MCF 10A (cell line): Measurements from ENCODE around the gene PSPN. TPM values are rescaled to one million over a fixed set of nuclear protein-coding genes. Genes with fewer than 3 reads are reported as not detected.
A peak's percentile ranks its signal among the peaks of the same experiment; 100 is the strongest.

Source experiments
- BruUV-seq: library from RNA; stranded (reverse); fragments of 400-500 nt; replicated peaks from 2 replicates; lab custom pipeline; 2021; lab: Mats Ljungman, UMichigan
- CTCF ChIA-PET: fragments of 300-600 bp; sonication (Branson Sonifier 250); formaldehyde crosslinking; extraction: SDS; loops from one replicate; lab custom pipeline; 2021; ENCODE audit warnings: antibody characterized with exemption, inconsistent platforms; lab: Yijun Ruan, JAX
- POLR2A ChIA-PET: fragments of 300-600, 350-650 bp; sonication (Branson Sonifier 250); formaldehyde crosslinking; extraction: SDS; loops from one replicate; lab custom pipeline; 2020; ENCODE audit warnings: antibody characterized with exemption, inconsistent platforms; lab: Yijun Ruan, JAX
- DNase-seq: peaks from one replicate; pipeline ENCODE4 v3.0.0-alpha.2; 2018; ENCODE audit not compliant: unreplicated experiment
- H3K27ac Mint-ChIP-seq: one replicate; pipeline ENCODE4 v1.8.0; 2022; ENCODE audit warnings: mild to moderate bottlenecking, low read depth, mixed read lengths; ENCODE audit not compliant: unreplicated experiment
- H3K27me3 Mint-ChIP-seq: one replicate; pipeline ENCODE4 v1.8.0; 2022; ENCODE audit warnings: mixed read lengths; ENCODE audit not compliant: insufficient read depth, unreplicated experiment
- H3K36me3 Mint-ChIP-seq: one replicate; pipeline ENCODE4 v1.8.0; 2022; ENCODE audit warnings: mild to moderate bottlenecking, moderate library complexity, mixed read lengths; ENCODE audit not compliant: insufficient read depth, unreplicated experiment
- H3K4me1 Mint-ChIP-seq: one replicate; pipeline ENCODE4 v1.8.0; 2022; ENCODE audit warnings: mixed read lengths; ENCODE audit not compliant: insufficient read depth, unreplicated experiment
- H3K4me3 Mint-ChIP-seq: one replicate; pipeline ENCODE4 v1.8.0; 2022; ENCODE audit warnings: mild to moderate bottlenecking, moderate library complexity, mixed read lengths; ENCODE audit not compliant: unreplicated experiment
- H3K9me3 Mint-ChIP-seq: one replicate; pipeline ENCODE4 v1.8.0; 2022; ENCODE audit warnings: mixed read lengths; ENCODE audit not compliant: unreplicated experiment
- CTCF ChIP-seq: fragments of 200-600 bp; IDR thresholded peaks from one replicate; pipeline ENCODE4 v1.8.0; 2022; ENCODE audit warnings: antibody characterized with exemption, mild to moderate bottlenecking; ENCODE audit not compliant: unreplicated experiment
- intact Hi-C: fragments of 100-400 bp; cut with micrococcal nuclease; formaldehyde crosslinking; loops from 2 replicates; pipeline ENCODE4 v1.14.1; 2022
- total RNA-seq: library from RNA; stranded (reverse); gene quantifications from 2 replicates; pipeline ENCODE4 v1.2.3, GENCODE V29; 2022

The PSPN gene
- total RNA-seq, 1 experiment from 2014 or later = 1.1 TPM

GRCh38 chr19:6414793-6415590, 39.3 kb upstream of the PSPN start:
- H3K36me3 Mint-ChIP-seq = peaks cover 62% of the 10 kb centered on the region
- intact Hi-C loops = loop anchor here (5.0 kb wide), 1 partner anchor 288 kb away; no protein-coding TSS in a partner anchor
- POLR2A ChIA-PET = no interaction called here
- H3K4me1 Mint-ChIP-seq = no peaks in the 10 kb centered on the region
- H3K4me3 Mint-ChIP-seq = no peak overlapping the region
- no peaks in the 10 kb centered on the region for H3K27me3 Mint-ChIP-seq
- no peak overlapping the region for H3K27ac Mint-ChIP-seq
- DNase-seq = no peak
- no peaks in the 10 kb centered on the region for H3K9me3 Mint-ChIP-seq
- no TSS peak for BruUV-seq
- TF ChIP-seq CTCF = peak; percentile 6
- CTCF ChIA-PET = interaction anchor here (0.6 kb wide), 1 partner anchor 218 kb away, joined by 3 read pairs; no protein-coding TSS in a partner anchor

DNA sequence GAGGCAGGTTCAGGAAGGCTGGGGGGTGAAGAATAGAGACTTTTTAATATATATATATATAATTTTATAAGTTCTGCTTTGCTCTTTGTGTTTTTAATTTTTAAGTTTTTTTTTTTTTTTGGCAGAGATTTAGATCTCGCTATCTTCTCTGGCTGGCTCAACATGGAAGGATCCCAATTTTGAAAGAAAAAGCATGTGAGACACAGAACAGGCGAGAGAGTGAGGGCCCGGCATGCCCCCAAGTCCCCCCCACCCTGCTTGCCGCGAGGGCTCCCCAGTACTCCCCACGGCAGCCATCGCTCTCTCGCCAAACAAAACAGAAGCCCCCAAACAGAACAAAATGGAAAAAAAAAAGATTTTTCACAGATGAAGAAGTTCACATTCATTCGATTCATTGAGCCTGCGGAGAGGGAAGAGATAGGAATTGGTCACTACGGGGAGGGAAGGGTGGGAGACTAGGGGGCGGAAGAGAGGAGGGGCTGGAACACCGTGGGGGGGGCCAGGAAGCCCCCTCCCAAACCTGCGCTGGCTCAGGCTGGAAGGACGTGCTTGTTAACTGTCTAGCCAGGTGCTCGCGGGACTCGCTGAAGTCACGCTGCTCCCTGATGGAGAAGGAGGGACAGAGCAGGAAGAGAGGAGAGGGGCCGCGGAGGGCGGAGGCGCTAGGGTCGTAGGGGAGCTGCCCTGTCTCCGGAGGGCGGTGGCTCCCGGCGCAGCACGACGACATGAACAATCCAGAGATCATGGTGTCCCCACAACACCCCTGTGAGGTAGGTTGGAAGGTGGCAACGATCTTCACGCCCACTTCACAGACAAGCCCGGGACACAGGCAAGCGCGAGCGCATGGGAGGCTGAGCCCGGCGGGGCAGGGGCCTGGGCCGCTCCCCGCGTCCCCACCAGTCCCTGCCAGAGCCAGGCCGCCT, 38.2 kb upstream of the PSPN start:
- TSS peak; percentile 43 for BruUV-seq
- POLR2A ChIA-PET = no interaction called here
- Mint-ChIP-seq H3K4me1 (no peaks in the 10 kb centered on the region), H3K27ac (no peak overlapping the region), H3K4me3 (no peak overlapping the region), H3K36me3 (peaks cover 51% of the 10 kb centered on the region), H3K9me3 (no peaks in the 10 kb centered on the region), H3K27me3 (no peaks in the 10 kb centered on the region)
- CTCF ChIA-PET = no interaction called here
- intact Hi-C loops = no loop called here
- no peak for DNase-seq
- TF ChIP-seq CTCF = no peak

- no TSS peak for BruUV-seq
- Mint-ChIP-seq H3K9me3 (no peaks in the 10 kb centered on the region), H3K27me3 (no peaks in the 10 kb centered on the region), H3K36me3 (peaks cover 45% of the 10 kb centered on the region), H3K27ac (no peak overlapping the region), H3K4me1 (no peaks in the 10 kb centered on the region), H3K4me3 (no peak overlapping the region)
- POLR2A ChIA-PET = interaction anchor here (1.1 kb wide), 1 partner anchor 12 kb away, joined by 3 read pairs; the partner anchor contains the start of gene KHSRP
- CTCF ChIA-PET = no interaction called here
- DNase-seq = no peak
- intact Hi-C loops = no loop called here
- no peak for TF ChIP-seq CTCF
Measured at GRCh38 chr19:6413291-6413690, 37.6 kb upstream of the PSPN start.
